Measurements from ENCODE around the gene SLCO4A1.

SLCO4A1 gene

DNA sequence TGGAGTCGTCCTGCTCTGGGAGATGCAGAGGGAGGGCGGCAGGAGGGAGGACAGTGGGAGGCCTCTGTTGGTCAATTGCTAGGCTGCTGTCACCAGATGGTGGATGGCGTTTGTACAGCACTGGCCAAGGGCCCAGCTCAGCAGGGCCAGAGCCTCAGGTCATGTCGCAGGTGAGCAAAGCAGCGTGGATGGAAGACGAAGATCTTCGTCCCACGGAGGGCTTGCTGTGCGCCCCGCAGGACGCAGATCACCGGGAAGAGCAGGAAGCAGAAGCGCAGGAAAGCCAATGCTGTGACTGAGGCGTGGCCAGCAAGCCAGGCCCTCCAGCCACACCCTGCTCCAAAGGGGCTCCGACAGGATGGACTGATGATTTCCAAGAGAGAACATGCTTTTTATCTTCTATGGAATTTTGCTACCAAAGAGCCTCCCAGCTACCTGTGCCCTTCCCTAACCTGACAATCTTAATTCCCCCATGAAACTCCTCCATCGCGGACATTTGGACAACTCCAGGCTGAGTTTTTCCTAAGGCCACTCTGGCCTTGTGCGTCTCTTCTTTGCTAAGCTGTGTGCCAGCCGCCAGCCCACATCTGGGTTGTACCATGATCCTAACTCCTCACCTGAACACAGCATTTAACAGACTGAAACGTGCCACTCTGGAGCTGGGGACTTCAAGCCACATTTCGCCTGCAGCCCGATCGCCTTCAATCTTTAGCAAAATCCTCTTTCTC is 3.5 kb upstream of the SLCO4A1 start:
- no peak for DNase-seq

DNA sequence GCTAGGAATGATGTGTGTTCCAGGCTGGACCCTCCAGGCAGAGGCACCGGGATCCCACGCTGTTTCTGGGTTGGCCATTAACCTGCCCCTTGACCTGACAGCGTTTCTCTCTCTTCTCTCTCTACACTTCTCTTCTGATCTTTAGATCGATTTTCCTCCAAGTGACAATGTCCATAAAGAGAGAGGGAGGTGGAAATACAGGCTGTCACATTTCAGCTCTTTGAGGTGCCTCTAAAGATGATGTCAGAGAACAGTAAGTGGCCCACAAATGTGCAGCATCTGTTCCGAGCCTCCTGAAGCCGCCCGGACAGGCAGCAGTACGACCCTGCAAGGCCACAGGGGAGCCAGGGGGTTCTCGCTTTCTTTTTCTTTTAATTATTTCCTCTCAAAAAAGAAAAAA is 2.5 kb upstream of the SLCO4A1 start:
- DNase-seq, result no peak

DNA sequence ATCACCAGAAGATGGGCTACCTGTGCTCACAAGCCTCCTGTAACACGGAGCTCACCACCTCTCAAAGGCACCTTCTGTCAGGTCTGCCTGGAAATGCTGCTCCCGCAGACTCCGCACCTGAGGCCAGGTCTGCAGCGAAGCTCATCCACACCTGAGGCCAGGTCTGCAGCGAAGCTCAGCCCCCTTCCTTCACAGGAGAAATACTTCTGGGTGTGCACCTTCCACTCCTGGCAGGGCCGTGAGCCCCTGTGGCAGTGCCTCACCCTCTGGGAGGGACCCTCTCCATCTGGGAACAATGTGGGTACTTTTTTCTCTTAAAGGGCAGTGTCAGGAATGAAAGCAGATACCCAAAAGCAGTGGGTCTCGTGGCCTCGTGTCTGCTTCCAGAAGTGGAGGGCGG is 1.4 kb upstream of the SLCO4A1 start:
- DNase-seq, result no peak

DNA sequence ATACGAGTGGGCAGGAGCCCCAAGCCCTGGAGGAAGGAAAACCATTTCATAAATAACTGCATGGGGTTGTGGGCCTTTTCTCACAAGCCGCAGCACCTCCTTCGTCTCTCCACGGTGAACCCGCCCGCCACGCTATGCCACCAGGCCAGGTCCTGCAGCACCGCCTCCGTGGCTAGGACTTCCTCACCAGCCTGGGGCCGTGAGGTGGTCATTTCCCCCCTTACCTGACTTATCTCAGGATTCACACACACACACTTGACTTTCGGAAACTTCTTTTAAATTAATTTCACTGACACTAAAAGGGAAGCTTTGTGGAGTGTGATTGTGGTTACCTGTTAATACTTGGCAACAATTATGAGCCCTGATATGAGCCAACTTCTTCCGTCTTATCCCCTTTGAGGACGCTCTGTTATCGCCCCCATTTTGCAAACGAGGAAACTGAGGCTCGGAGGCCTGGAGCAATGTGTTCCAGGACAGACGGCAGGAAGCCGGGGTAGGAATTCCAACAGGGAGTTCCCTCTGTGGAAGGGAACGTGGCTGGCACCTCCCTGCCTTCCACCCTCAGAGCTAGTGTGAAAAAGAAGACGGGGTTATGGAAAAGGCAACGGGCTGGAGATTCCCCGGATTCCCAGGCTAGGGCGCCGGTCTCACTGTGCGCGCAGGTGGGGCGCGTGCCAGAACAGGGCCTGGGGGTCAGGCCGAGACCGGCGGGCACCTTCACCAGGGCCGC is 817 bp upstream of the SLCO4A1 start:
- DNase-seq, result no peak

DNA sequence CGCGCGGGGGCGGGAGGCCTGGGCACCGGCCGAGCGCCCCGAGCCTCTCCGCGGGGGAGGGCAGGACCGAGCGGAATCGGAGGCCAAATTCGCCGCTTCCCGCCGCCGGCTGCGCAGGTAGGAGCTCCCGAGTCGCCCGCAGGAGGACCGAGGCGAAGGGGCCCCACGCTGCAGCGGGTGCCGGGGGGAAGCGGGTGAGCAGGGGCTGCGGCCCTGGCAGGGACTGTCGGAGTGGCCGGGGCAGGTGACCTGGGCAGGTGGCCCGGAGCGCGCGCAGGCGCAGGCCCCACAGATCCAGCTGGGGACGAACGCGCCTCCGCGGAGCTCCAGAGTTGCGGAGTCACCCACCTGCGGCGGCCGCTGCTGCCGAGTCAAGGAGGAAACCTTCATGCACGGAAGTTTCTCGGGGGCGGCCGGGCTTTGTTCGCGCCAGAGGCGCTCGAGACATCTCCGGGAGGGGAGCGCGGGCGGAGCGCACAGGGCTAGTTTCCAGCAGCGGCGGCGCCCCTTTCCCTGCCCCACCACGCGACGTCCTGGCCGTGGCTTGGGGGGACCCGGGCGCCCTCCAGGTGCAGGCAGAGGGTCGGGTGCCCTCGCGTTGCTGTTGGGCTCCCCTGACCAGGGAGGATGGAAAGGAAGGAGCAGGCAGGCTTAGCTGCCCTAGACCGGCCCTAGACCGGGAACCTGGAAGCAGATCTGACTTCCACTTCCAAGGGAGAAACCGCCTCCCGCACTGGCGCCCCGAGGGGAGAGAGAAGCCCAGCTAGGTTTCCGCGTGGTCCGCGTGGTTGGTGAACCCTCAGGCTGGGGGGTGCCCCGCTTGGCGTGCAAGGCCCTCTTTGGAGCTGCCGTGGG is 590 bp downstream of the SLCO4A1 start:
- DNase-seq, result peak; percentile 67

DNA sequence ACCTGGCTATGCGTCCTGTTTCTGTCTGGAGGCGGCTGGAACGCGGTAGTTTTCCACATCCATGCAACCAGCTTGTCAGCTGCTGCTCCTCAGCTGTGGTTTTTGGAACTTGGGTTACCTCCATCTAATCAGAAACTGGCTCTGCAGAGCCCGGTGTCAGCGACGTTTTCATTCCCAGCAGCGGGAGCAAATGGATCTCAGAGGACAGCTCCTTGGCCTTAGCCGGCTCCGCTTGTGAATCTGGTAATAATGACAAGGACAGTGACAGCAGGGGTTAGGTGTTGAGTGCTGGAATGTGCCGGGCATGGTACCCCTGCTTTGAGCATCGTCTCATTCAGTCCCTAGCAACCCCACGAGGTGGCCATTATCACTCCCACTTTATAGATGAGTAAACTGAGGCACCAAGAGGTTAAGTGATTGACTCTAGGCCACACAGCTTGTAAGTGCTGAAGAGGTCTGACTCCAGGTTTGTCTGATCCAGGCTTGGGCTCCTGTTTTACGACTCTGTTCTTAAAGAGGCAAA is 1.3 kb downstream of the SLCO4A1 start:
- DNase-seq, result no peak

DNA sequence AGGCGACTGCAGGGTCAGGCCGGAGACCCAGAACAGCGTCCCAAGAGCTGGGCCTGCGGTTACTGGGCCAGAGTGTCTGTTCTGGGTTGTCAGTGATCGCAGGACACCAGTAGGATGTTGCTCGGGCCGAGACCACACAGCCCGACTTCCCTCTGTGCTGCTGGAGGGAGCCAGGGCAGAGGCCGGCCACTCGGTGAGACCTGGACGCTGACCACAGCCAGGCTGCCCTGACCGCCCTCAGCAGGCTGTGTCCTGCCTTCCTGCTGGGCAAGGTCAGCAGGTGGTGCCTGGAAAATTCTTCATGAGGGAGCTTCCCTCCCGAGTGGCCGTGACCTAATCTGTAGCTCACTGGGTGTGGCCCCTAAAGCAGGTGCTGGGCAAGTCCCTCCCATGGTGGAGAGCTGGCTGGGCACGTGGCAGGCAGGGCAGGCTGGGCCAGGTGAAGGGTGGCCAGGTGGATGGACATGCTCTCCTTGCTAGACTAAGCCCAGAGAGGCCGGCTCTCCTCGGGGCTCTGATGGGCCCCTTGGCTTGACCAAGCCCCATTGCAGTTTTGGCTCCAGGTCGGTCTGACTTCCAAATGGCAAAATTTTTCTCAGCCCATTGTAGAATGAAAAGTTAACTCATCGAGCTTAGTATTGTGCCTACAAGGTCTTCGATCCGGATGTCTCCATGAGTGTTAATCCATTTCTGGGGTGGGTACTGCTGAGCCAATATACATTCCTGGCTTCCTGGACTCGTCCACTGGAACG is 1.9 kb downstream of the SLCO4A1 start:
- no peak for DNase-seq

DNA sequence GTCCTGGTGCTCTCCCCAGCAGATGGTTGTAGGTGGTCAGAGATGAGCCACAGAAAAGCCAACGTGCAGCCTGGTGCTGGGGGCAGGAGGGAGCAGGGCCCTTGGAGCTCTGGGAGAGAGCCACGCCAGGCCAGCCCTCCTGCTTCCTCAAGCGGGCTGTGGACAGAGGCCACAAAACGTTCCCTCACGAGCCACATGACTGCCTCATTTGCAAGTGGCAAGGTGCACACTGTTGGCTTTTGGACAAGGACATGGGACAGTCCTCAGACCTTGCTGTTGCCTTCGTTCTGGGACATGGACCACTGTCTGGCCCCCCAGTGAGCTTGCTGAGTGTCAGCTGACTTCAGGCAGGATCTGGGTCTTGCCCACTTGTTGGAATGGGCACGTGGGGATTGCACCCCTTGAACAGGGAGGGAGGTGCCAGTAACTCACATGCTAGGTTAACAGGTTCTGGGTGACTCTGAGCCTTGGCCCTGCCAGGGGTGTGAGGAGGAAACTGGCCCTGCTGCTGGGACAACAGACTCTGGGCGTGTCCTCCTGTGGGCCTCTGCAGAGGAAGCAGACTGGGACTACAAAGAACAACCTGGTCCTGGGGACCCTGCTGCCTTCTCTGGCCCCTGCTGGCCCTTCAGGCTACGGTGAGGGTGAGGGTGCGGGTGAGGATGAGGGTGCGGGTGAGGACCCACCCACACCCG is 2.6 kb downstream of the SLCO4A1 start:
- no peak for DNase-seq

DNA sequence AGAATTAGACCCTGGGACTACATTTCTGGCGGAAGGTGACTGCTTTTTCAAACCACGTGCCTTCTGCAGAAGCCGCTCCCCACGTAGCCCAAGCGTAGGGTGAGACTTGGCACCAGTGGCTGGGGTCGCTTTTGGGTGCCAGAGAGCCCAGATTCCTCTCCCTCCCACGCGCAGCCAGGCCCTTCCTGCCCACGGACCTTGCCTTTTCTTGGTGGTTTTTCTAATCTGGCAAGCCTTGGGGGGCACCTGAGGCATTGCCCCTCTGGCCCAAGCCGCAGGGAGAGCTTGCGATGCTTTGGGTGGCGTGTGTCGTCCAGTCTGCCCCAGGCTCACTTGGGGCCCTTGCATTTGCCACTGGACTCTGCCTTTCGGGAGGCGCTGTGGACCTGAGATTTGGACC is 3.3 kb downstream of the SLCO4A1 start:
- no peak for DNase-seq

DNA sequence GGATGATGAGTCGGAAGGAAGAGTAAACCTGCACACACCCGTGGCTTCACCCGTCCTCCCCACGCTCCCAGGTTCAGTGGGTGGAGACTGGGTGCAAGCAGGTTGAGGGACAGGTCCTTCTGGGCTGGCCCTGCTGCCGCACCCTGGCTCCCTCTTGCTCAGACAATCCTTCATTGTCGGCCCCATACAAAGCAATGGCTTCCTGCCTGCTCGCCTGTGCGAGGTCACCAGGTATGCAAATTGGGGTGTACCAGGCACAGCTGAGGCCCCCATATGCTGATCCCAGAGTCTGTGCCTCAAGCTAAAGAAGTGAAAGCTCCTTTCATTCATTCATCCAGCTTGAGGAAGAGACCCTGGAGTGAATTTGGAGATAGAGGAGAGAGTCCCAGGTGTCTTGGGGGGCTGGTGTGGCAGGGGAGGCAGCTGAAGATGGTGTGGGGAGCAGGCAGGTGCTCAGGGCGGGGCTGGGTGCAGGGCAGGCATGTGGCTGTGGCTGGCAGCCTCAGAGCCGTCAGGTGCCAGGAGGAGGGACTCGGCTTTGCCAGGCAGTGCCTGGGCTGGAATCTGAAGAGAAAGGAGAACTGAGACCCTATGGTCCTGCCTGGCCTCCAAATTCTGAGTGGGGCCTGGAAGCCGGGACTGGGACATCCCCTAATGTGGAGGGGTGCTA is 4.7 kb downstream of the SLCO4A1 start:
- DNase-seq, result no peak

DNA sequence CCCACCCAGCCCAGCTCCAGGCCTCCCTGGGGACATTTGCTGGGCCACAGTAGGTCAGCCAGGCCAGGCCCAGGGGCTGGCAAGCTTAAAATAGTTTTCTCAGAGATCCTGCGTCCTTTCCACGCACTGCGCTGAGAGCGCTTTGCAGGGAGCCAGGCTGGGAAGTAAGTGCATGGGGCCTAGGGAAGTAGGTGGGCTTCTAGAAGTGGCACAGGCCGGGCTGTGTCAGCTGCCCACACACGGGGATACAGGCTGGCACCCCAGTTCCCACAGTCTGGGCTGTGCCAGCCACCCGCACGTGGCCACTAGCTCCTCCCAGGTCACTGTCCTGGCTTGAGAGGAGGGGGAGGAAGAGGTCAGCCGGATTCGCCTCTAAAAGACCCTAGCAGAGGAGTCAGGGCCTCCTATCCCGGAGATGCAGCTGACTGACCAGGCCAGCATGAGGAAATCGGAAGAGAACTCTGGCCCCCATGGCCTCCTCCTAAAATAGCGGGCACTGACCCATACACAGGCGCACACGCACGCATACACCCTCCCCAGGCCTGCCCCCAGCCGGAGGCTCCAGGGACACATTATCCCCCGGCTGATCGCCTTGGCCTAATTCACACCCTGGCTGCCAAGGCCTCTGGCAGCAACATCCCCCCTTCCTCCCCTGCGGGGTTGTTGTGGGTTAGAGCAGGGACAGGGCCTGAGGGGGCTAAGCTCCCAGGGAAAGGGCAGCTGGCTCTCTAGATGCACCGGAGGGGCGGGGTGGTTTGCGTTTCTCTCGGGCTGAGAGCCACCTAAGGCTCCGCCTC is 5.4 kb downstream of the SLCO4A1 start:
- DNase-seq, result no peak

DNA sequence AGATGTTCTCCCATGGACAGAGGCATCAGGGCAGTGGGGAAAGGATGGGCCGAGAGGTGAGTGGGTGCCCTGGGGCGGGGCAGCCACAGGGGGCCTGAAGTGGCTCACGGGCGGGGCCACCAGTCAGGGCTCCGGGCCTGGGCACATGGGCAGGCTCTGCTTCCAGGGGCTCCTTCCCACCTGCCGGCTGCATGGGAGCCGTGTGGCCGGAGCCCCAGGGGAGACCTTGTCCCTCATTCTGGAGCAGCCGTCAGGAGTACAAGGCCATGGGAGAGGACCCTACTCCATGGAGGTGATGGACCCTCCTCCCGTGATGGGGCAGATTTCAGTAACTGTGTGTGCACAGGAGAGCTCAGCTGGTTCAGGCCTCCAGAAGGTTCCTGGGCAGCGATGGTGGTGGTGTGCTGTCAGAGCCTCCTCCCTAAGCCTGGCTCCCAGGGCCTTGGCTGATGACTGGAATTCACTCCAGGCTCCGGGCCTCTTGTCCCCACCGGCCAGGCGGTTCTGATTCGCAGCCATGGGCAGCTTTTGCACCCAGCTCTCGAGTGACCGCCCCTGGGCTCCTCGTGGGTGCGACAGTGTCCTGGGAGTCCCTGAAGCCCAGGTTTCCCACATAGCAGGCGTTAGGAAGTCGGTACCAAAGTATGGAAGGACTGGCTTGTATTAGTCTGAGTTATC is 6.2 kb downstream of the SLCO4A1 start:
- no peak for DNase-seq

DNA sequence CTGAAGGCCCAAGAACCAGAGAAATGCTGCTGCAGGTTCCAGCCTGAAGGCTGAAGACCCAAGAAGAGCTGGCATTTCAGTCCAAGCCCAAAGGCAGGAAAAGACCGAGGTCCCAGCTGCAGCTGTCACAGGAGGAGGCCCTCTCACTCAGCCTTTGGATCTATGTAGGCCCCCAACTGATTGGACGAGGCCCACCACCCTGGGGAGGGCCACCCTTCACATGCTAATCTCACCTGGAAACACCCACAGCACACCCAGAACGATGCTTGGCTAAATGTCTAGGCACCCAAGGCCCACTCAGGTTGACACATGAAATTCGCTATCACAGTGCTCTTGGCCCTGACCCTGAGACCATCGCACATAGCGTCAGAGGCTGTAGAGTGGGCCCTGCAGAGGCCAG is 6.8 kb downstream of the SLCO4A1 start:
- DNase-seq, result peak; percentile 20

DNA sequence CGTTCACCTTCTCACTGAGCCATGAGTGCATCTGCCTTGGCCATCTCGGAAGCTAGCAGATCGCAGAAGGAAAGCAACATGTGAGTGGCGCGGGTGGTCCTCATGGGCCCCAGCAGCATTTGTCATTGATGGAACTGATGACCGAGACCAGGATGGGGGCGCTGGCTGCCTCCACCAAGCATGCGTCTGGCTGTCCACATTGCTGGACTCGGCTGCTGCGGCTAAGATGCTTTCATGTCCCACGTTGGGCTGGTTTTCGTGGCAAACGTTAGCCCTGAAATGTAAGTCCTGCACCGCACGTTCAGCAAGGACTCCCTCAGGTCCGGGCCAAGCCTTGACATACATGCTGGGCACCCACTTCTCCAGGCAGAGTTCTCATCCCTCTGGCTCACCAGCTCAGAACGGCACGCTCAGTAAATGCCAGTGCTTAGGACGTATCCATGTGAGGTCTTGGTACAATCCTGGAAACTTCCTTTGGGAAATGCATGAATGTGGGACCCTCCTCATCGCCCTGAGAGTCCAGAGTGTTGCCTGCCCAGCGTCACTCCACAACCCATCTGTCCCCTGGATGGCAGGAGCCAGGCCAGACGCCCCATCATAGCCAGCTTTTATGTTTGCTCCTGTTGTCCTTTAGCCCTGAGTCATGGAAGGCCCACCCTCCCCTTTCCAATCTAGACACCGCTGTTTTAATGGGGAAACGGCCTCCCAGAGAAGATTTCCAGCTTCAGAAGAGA is 8.4 kb downstream of the SLCO4A1 start:
- no peak for DNase-seq

DNA sequence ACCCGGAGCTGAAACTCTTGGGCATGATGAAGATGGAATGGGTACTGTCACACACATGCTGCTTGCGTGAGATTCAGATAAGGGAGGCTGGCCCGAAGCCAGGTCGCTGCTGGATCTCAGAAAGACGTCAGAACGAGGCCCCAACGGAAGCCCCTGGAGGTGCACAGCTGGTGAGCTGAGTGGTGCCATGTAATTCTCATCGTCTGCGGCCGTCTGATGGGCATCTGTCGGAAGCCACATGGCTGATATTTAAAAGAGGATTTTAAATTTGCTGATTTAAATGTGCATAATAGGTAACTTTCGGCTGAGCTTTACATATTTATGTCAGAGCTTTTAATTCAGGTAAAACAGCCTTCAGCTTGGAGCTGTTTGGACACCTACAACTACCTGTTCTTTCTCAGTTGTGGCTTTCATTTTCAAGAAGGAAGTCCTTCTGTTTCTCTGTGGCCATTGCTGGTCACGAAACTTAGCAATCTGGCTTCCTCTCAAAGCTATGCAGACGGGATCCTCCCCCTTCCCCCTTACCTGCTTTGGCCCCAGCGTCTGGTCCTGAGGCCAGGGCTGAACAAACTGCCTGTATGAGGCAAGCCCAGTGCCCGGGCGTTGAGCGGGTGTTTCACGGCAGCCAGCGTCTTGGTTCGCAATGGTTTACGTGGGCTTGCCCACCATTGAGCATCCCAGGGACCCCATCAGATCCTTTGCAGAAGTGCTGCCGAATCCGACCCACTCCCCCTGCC is 9.2 kb downstream of the SLCO4A1 start:
- peak; percentile 91 for DNase-seq

DNA sequence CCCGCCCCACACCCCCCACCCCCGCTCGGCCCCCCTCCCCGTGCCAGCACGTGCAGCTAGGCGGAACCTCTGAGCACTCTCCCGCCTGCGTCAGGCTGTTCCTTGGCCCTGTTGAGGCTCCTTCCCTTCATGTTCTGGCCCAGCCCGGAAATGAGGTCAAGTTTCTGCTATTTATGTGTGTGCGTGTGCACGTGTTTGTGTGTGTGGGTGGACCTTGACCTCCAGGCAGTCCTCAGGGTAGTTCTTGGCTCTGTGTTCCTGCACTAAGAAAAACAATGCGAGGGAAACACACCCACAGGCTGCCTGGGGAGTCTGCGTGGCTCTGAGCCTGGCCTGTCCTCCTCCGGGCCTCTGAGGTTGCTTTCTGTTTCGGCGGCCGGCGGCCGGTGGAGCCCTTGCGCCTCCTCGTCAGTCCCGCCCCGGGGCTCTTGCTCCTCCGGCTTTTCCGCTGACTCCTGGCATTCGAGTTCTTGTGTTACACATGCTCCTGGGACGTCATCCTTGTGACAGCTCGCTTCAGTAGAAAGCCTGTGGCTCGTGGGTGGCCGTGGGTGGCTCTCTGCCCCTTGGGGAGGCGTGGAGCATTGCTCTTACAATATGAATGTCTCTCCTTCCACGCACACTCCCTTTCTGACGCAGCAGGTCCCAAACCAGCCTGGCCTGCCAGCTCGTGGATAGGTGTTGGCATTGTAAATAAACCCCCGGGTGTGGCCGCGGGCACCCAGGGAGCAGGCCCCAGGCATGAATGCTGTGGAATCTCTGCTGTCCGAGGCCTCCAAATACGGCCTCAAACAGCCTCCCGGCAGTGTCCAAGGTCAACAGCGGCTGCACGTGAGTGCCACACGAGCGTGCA is 10.0 kb downstream of the SLCO4A1 start:
- DNase-seq, result no peak

DNA sequence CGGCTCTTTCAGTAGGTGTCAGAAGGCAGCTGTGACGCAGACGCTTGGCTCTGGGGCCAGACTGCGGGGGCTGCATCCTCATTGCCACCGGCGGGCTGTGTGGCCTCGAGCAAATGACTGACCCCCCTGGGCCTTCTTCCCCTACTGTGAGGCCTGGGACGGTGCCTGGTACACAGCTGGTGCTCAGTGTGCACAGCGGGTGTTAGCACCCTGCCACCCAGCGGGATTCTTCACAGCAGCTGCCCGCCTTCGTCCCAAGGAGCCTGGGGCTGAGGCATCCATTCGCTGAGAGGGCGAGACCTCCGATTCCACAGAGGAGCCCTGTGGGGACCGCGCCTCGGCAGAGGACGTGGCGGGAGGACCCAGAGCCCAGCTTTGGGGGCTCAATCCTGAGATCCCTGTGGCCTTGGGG is 10.6 kb downstream of the SLCO4A1 start:
- DNase-seq, result no peak

DNA sequence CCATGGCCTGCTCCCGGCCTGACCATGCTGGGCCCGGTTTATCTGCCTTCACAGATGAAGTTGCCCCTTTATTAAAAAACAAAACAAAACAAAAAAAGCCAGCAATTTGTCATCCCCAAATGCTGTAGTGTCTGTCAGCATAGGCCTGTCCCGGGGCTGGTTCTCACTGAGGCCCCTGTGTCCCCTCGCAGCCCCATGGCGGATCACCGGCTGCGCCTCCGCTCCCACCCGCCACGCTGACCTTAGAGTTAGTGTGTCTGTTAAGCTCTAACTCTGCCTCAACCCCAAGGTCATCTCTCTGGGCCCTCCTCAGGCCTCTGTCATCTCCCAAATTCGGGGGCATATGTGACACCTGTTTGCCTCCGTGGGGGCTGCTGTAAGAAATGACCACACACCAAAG is 11.1 kb downstream of the SLCO4A1 start:
- no peak for DNase-seq

Data from NCI-H345 (cell line).